Kidney (tissue), 14 donors: ENCODE results near the gene EIF4A3. TPM values are rescaled to one million over a fixed set of nuclear protein-coding genes. Genes with fewer than 3 reads are reported as not detected.

Experiments used
- DNase-seq, 5 donors: peaks; one replicate each; pipeline ENCODE4 v3.0.0-alpha.2; 2013 to 2020
- FAIRE-seq: peaks from 2 replicates; lab custom pipeline; 2012; peaks lifted over from hg19 to GRCh38; lab: Jason Lieb, UNC
- H3K27ac ChIP-seq, 2 donors: one replicate each; pipeline ENCODE4 v1.7.0; 2013; ENCODE audit warnings: low read depth in 2 of 2, low read length in 2 of 2, inconsistent platforms in 1 of 2
- H3K27me3 ChIP-seq: one replicate; pipeline ENCODE4 v1.7.1; 2013; ENCODE audit warnings: low read length, inconsistent platforms; ENCODE audit not compliant: control insufficient read depth, insufficient read depth
- H3K36me3 ChIP-seq, 3 donors: one replicate each; pipeline versions ENCODE4 v1.7.0 to v1.7.1; 2013; ENCODE audit warnings: low read length in 3 of 3, control low read depth in 1 of 3, inconsistent platforms in 1 of 3; ENCODE audit not compliant: insufficient read depth in 3 of 3, control insufficient read depth in 2 of 3
- H3K4me1 ChIP-seq, 3 donors: one replicate each; pipeline versions ENCODE4 v1.7.0 to v1.7.1; 2013; ENCODE audit warnings: low read length in 3 of 3, inconsistent platforms in 1 of 3, low read depth in 1 of 3; ENCODE audit not compliant: control insufficient read depth in 2 of 3, insufficient read depth in 2 of 3
- H3K4me3 ChIP-seq, 3 donors: one replicate each; pipeline versions ENCODE4 v1.7.0 to v1.8.1; 2013; ENCODE audit warnings: low read length in 3 of 3, control low read depth in 1 of 3, inconsistent platforms in 1 of 3
- H3K9ac ChIP-seq, 3 donors: one replicate each; pipeline versions ENCODE4 v1.7.0 to v1.7.1; 2013; ENCODE audit warnings: low read length in 3 of 3, control low read depth in 1 of 3, inconsistent platforms in 1 of 3
- H3K9me3 ChIP-seq, 3 donors: one replicate each; pipeline versions ENCODE4 v1.7.0 to v1.7.1; 2013; ENCODE audit warnings: low read length in 3 of 3, control low read depth in 1 of 3, inconsistent platforms in 1 of 3; ENCODE audit not compliant: control insufficient read depth in 2 of 3, insufficient read depth in 1 of 3
- CTCF ChIP-seq: IDR thresholded peaks from 3 replicates; pipeline ENCODE4 v1.5.1; 2012; ENCODE audit warnings: mild to moderate bottlenecking, moderate library complexity, borderline replicate concordance; ENCODE audit not compliant: insufficient read depth; ENCODE audit errors: extremely low read depth
- intact Hi-C: fragments of 100-400 bp; cut with DNase I; formaldehyde crosslinking; loops from one replicate; pipeline ENCODE4 v1.11.1; 2022
- polyA plus RNA-seq: library from polyadenylated mRNA; stranded (reverse); fragments of 350-450 nt; fragmentation: Illumina TruSeq; extraction: RNeasy Lipid Tissue Mini Kit (QIAGEN cat#74804); gene quantifications from one replicate; pipeline ENCODE4 v1.2.3, GENCODE V29; 2014; ENCODE audit warnings: low read depth, low replicate concordance; ENCODE audit not compliant: insufficient read depth
- total RNA-seq: library from RNA; stranded (reverse); fragmentation: NEBNext Ultra II Directional; extraction: Animal tissue kit (Norgen Biotek cat#: 25700); gene quantifications from one replicate; pipeline ENCODE4 v1.2.1, GENCODE V29; 2021
- donor health status: control.
- donor health status: control.
- donor health status: control.
- donor health status: control.
- donor health status: control.
- donor health status: DM: yes; HTN: yes; CAD: no.
- donor health status: Normal renal cell carcinoma (clear cell type).

Gene EIF4A3
- total and polyA plus RNA-seq, 2 donors from 2014 or later, result 63.6 to 75.0 TPM

GRCh38 chr17:80187090-80187489 is 40.2 kb upstream of the EIF4A3 start:
- H3K9ac ChIP-seq, result no peak overlapping the region
- TF ChIP-seq CTCF, result no peak
- H3K4me1 ChIP-seq, result peaks cover 0 to 7% (median 2%) of the 10 kb centered on the region in 3 donors
- no peak for FAIRE-seq
- no peak overlapping the region for H3K4me3 ChIP-seq
- no peak overlapping the region for H3K27ac ChIP-seq
- DNase-seq, result no peak
- no peaks in the 10 kb centered on the region for H3K36me3 ChIP-seq
- intact Hi-C loops, result no loop called here
- H3K27me3 ChIP-seq, result no peaks in the 10 kb centered on the region
- H3K9me3 ChIP-seq, result no peaks in the 10 kb centered on the region

- TF ChIP-seq CTCF, result no peak
- no peak overlapping the region for H3K9ac ChIP-seq
- H3K27ac ChIP-seq, result no peak overlapping the region
- DNase-seq (no peak), FAIRE-seq (no peak)
- no peak overlapping the region for H3K4me3 ChIP-seq
- no peaks in the 10 kb centered on the region for H3K36me3 ChIP-seq
- no peaks in the 10 kb centered on the region for H3K9me3 ChIP-seq
- peaks cover 0 to 2% (median 2%) of the 10 kb centered on the region in 3 donors for H3K4me1 ChIP-seq
- intact Hi-C loops, result no loop called here
- no peaks in the 10 kb centered on the region for H3K27me3 ChIP-seq
These were observed 39.0 kb upstream of the EIF4A3 start for GRCh38 chr17:80185968-80186367.

GRCh38 chr17:80184423-80184714 is 37.4 kb upstream of the EIF4A3 start:
- Histone ChIP-seq H3K4me3 (no peak overlapping the region), H3K36me3 (no peaks in the 10 kb centered on the region), H3K4me1 (peaks cover 0 to 2% (median 1%) of the 10 kb centered on the region in 3 donors), H3K9ac (no peak overlapping the region), H3K27me3 (no peaks in the 10 kb centered on the region), H3K9me3 (no peaks in the 10 kb centered on the region), H3K27ac (no peak overlapping the region)
- intact Hi-C loops, result no loop called here
- FAIRE-seq (no peak), DNase-seq (no peak)
- no peak for TF ChIP-seq CTCF
